A673 (cell line): ENCODE results near the gene PPP2R5A.

Experiments
- CTCF ChIP-seq: fragments of 300-800, 200-600 bp; sonication (generic); conservative IDR thresholded peaks from 2 replicates; pipeline ENCODE4 v1.5.1; 2017; ENCODE audit warnings: low read depth, mild to moderate bottlenecking, antibody characterized with exemption, low read length, moderate library complexity, mixed read lengths
- EZH2 ChIP-seq: fragments of 200-600 bp; sonication (generic); IDR thresholded peaks from 2 replicates; pipeline ENCODE4 v1.6.1; 2017; ENCODE audit warnings: borderline replicate concordance, low read depth, mild to moderate bottlenecking, mixed read lengths, antibody characterized with exemption, low read length; ENCODE audit not compliant: poor library complexity, severe bottlenecking

- no peak for TF ChIP-seq CTCF
- TF ChIP-seq EZH2: no peak
Measured at GRCh38 chr1:212410231-212410820, 125.1 kb downstream of the PPP2R5A start.
